SH-SY5Y (cell line): ENCODE results near the gene CEACAM7.

Experiments used
- GATA2 ChIP-seq: IDR thresholded peaks from 2 replicates; pipeline ENCODE4 v1.6.1; 2011; ENCODE audit warnings: mild to moderate bottlenecking, low read depth, low read length
- GATA3 ChIP-seq: IDR thresholded peaks from 2 replicates; pipeline ENCODE4 v1.6.1; 2011; ENCODE audit warnings: low read depth, mild to moderate bottlenecking, low read length, moderate library complexity

DNA sequence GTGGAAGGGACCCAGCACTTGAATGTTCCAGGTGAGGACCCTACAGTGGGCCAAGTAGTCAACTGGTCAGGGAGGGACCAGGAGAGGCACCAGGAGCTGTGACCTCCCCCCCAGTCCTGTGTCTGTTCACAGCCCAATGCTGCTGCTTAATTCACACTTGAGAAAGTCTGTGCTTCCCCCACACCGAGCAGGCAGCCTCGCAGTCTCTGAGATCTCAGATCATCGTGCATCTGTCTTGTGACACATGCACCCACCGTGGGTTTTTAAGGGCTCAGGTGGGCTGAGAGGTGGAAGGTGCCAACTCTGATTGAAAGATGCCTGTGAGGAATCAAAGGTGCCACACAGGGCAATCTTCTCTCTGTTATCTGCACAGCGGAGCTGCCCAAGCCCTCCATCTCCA is 26.5 kb upstream of the CEACAM7 start:
- TF ChIP-seq GATA2: no peak
- no peak for TF ChIP-seq GATA3
